ENCODE measurements around the gene GBX1.

Gene GBX1

DNA sequence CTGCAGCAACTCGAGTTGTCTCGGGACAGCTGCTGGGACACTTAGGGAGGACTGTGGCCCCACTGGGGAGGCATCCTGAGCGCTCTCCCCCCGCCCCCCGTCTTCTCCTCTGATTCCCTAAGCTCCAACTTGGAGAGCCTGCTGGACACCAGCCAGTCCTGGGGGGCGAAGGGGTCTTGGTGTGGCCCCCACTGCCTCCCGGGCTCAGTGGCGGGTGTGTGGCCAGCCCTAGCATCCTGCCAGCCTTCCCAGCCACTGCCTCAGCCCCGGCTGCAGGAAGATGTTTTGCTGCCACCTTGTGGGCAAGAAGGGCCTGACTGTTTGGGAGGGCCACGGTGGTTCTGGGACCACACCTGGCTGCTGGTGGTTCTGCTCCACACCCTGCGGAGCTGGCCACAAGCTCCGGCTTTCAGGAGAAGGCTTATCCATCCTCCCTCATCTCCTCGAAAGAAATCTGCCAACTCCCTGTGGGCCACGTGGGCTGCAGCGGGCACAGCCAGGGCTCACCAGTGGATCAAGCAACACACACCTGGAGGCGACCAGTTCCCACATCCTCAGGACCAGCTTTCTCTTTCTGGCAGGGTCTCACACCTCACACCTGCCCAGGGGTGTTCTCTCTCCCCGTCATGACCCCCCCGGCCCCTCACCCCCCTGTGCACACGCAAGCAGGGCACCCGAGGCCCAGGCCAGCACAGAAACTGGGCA lies 56.4 kb downstream of the GBX1 start:
- DNase-seq: peak; percentile 80

DNA sequence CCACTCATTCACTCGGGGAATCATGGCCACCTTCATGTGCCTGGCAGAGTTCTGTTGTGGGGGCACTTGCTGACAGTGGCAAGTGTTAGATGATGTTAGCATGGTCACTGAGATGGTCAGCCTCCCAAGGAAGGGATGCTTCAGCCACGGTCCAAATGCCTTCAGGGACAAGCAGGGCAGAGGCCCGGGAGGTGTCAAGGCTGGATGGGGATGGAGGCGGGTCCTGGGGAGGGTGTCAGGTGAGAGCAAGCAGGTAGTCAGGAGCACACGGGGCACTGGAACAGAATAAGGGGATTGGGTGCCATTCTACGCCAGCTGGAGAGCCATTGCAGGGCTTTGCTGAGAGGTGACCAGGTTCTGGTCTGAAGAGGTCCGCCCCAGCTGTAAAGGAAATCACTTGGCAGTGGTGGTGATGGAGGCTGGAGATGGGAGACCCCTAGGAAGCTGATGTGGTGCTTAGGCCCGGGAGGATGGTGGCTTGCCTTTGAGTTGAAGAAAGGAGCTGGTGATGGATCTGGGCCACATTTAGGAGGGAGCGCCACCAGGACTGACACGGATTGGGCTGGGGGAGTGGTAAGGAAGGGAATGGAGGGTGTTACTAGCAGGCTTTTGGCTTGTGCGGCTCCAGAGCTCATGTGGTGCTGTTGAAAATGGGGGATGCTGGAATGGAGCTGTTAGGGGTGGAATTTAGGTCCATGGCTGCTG lies 57.1 kb downstream of the GBX1 start:
- no peak for DNase-seq

DNA sequence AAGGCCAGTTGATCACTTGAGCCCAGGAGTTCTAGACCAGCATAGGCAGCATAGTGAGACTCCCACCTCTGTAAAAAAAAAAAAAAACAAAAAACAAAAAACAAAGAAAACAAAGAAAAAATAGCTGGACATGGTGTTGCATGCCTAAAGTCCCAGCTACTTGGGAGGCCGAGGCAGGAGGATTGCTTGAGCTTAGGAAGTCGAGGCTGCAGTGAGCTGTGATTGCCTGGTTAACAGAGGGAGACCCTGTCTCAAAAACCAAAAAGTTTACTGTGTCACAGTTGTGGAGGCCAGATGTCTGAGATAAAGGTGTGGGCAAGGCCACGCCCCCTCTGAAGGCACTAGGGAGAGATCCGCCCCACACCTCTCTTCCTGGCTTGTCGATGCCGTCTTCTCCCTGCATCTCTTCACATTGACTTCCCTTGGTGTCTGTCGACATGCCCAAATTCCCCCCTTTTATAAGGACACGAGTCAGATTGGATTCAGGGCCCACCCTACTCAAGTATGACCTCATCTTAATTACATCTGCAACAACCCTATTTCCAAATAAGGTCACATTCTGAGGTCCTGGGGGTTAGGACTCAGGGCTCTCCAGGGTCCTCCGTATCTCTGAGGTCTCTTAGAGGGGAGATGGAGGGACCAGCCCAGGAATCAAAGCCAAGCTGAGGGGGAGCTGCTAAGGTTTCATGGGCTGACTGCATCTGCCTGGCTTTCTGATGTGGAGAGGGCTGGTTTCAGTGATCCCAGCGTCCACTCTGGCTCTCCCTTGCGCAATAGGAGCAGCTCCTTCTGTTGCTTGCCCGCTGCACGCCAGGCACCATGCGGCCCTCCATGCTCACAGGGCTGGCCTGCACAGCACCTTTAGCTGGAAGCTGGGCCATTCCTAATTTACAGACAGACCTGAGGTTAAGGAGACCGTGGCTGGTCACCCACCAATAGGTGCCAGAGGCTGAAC lies 58.1 kb downstream of the GBX1 start:
- no peak for DNase-seq

DNA sequence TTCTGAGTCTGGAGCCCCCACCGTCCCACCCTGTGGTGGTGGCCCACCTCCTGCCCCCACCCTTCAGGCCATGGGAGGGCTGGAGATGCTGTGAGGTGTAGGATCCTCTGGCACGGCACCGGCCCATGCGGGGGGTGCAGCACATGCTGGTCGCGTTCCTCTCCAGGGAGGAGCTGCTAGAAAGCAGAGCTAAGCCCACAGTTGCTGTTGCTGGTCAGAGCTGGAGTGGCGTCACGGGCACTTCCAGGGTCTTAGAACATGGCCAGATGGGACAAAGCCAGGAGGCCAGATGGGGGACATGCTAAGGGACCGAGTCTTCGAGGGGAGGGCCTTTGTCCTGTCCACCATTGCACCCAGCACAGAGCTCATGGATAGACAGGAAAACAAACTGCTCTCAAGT lies 59.6 kb downstream of the GBX1 start:
- DNase-seq: no peak

DNA sequence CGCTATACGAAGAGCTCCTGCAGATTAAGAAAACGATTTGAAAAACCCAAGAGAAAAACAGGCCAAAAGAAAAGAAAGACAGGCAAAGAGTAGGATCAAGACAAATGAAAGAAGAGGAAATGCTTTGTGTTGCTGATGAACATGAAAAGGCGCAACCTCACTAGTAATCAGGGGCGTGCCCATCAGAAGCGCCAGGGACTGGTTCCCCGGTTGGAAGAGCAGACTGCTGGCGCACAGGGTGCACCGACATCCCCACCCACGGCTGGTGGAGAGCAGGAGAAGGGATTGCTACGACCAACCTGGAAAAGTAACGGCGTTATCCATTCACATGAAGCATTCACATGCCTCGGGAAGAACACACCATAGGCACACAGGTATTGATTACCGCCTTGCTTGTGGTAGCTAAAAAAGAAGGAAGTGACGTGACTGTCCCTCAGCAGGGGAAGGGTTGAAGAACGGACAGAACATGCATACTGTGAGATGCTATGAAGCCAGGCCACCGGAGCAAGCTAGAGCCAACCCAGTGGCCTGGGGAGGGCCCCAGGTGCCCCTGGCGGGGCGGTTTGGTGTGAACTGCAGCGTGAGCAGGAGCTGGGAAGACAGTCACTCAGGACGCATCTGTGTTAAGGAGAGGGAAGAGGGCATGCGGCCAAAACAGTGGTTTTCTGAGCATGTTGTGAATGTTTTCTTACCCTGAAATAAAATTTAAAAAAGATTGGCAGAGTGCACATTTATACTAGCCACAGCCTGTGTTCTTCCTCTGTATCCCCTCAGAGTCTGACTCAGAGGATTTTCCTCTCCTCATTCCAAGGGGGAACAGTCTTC lies 62.9 kb downstream of the GBX1 start:
- no peak for DNase-seq

DNA sequence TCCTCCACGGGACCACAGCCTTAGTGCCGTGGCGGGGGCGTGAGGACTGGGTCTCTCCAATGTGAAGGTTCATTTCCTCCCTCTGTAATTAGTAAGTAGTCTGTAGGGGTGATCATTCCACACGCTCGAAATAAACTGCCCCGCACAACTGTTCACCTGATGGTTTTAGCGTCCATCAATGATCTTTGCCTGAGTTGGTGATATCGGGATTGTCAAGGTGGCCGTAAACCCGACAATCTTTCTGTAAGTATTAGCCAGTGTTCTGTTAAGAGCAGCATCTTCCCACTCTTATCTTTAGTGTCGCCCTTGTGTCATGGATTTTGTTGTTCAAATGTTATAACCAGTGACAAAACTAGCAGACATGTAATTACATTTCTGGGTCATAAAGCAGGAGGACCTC lies 63.5 kb downstream of the GBX1 start:
- DNase-seq: no peak

DNA sequence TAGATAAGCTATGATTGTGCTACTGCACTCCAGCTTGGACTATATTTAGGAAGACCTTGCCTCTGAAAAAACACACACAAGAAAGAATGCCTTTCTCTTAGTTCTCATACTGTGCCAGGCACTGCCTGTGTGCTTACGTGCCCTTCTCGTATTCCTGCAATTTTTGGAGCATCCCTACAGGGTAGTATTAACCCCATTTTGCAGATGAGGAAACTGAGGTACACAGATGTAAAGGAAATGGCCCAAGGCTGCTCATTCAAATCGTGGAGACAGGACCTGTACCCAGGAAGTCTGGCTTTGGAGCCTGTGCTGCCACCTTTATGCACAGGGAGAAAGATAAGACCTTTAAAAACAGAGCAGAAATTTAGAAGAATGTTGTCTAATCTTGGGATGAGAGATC lies 64.5 kb downstream of the GBX1 start:
- no peak for DNase-seq

DNA sequence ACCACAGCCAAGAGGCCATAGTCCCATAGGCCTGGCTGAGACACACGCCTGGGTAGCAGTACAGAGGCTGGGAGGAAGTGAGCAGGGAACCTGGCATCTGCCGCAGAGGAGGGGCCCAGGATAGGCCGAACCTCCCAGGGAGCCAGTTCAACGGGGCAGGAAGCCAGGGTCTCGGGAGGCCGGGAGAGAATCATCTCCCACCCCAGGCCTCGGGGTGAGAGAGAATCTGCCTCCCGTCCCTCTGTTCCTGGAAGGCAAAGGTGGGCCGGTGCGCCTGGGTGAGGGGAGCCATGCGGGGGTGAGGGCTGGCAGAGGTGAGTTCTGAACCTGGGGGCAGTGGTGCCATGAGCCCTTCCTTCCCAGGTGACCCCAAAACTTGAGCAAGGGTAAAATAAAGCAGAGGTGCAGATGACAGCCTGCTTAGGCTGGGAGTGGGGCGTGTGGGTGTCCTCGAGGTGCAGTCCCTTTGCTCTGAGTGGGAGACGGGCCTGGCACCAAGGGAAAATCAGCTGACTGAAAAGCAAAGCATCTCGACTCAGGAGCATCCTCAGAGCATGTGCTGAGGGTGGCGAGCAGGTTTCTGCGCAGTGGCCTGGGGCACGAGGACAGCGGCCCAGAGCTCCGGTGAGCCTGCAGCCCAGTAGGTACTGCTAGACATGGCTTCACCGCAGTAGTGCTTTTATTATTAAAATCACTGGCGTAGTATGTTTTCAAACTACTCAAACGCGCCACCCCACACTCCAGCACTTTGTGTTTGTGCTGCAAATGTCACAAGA lies 65.7 kb downstream of the GBX1 start:
- no peak for DNase-seq

DNA sequence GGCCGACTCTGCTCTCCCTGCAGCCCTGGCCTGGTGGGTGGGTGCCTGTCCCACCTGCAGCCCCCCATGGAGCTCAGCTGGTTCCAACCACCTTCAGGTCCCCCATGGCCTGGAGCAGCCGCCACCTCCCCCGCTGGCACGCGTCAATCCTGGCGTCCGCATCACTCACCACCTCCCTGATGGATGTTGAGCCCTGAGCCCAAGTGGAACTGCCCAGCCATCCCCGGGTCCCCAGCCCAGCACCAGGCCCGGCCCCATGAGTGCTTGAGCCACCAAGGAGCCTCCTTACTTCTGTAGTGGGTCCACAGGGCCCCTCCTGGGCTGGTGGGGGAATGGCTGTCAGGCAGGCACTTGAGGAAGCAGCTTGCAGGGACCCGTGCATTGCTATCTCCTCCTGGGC lies 66.6 kb downstream of the GBX1 start:
- no peak for DNase-seq

DNA sequence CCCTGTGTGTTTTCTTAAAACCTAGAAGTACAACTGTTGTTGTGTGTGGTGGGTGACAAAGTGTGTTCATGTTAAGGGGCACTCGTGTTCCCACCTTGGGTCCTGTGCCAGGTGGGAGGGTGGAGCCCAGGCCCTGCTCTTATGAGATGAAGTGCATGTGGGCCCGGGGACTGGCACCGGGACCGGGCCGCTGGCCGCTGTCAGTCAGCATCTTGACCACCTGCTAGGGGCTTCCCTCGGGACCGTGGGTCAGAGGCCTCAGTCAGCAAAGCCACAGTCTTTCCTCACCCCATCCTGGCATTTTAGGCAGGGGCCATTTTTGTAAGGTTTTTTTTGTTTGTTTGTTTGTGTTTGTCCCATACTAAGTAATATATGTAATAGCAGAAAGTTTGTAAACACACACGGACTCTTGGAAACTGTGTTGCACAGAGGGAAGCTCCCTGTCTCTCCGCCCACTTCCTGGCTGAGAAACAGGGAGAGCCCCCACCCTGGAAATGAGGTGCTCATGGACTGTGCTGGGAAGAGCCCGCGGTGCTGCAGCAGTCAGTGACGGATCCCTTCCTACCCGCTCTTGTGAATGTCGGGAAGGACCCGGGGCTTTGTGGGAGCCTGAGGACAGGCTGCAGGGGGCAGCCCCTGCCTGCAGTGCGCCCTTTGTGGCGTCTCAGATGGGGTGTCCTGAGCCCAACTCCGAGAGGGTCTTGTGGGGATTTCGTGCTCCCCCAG lies 67.8 kb downstream of the GBX1 start:
- no peak for DNase-seq

Measured in CD4-positive, alpha-beta T cell treated with Interleukin-6 for 4 hours (primary cell).